OCI-LY1 (cell line): ENCODE results near the gene KRTAP10-2.

Source experiments
- H2AFZ ChIP-seq: fragments of 200-600 bp; sonication (generic), shearing (Covaris generic); 2 replicates; pipeline ENCODE4 v1.6.0; 2014; ENCODE audit warnings: antibody characterized with exemption, mild to moderate bottlenecking, low read length
- H3F3A ChIP-seq: fragments of 200-600 bp; sonication (generic), shearing (Covaris generic); 2 replicates; pipeline ENCODE4 v1.6.0; 2014; ENCODE audit warnings: mild to moderate bottlenecking, antibody characterized with exemption, low read length, moderate library complexity; ENCODE audit not compliant: insufficient read depth
- H3K27ac ChIP-seq: fragments of 200-600 bp; sonication (generic); 2 replicates; pipeline ENCODE4 v1.5.1; 2014; ENCODE audit warnings: low read length, mixed run types, mild to moderate bottlenecking, low read depth; ENCODE audit not compliant: poor library complexity, severe bottlenecking
- H3K27me3 ChIP-seq: fragments of 200-600 bp; sonication (generic); 2 replicates; pipeline ENCODE4 v1.6.0; 2014; ENCODE audit warnings: antibody characterized with exemption, mild to moderate bottlenecking, low read length, moderate library complexity; ENCODE audit not compliant: insufficient read depth
- H3K36me3 ChIP-seq: fragments of 200-600 bp; sonication (generic); 2 replicates; pipeline ENCODE4 v1.6.1; 2014; ENCODE audit warnings: mild to moderate bottlenecking, antibody characterized with exemption, low read length, moderate library complexity, mixed read lengths; ENCODE audit not compliant: insufficient read depth
- H3K4me1 ChIP-seq: fragments of 200-600 bp; sonication (generic); 2 replicates; pipeline ENCODE4 v1.5.1; 2014; ENCODE audit warnings: mild to moderate bottlenecking, low read length, moderate library complexity; ENCODE audit not compliant: insufficient read depth, severe bottlenecking
- H3K4me2 ChIP-seq: fragments of 200-600 bp; sonication (generic), shearing (Covaris generic); 2 replicates; pipeline ENCODE4 v1.6.1; 2014; ENCODE audit warnings: low read length
- H3K4me3 ChIP-seq: fragments of 200-600 bp; sonication (generic); 2 replicates; pipeline ENCODE4 v1.5.1; 2014; ENCODE audit warnings: low read length, low read depth, mild to moderate bottlenecking, mixed read lengths; ENCODE audit not compliant: poor library complexity, severe bottlenecking
- H3K79me2 ChIP-seq: fragments of 200-600 bp; shearing (Covaris generic); 2 replicates; pipeline ENCODE4 v1.6.1; 2016; ENCODE audit warnings: mixed run types, low read length, mixed read lengths; ENCODE audit not compliant: insufficient read depth
- H3K9ac ChIP-seq: fragments of 200-600 bp; sonication (generic), shearing (Covaris generic); 2 replicates; pipeline ENCODE4 v1.6.1; 2014; ENCODE audit warnings: mild to moderate bottlenecking, low read length, mixed read lengths
- H3K9me2 ChIP-seq: fragments of 200-600 bp; sonication (generic), shearing (Covaris generic); 2 replicates; pipeline ENCODE4 v1.6.1; 2014; ENCODE audit warnings: low read depth, mild to moderate bottlenecking, low read length, mixed read lengths
- H3K9me3 ChIP-seq: fragments of 200-600 bp; shearing (Covaris generic); 2 replicates; pipeline ENCODE4 v1.6.1; 2014; ENCODE audit warnings: low read length, mixed read lengths
- H4K20me1 ChIP-seq: fragments of 200-600 bp; sonication (generic), shearing (Covaris generic); 2 replicates; pipeline ENCODE4 v1.6.0; 2016; ENCODE audit warnings: mild to moderate bottlenecking, low read length; ENCODE audit not compliant: insufficient read depth
- EZH2 ChIP-seq: fragments of 200-600 bp; sonication (generic), shearing (Covaris generic); IDR thresholded peaks from 2 replicates; pipeline ENCODE4 v1.8.0; 2017; ENCODE audit warnings: borderline replicate concordance, mixed run types, mild to moderate bottlenecking, antibody characterized with exemption, low read length, moderate library complexity, mixed read lengths
- TF ChIP-seq, protein P1 (sequence below): fragments of 200-600 bp; sonication (generic), shearing (Covaris generic); IDR thresholded peaks from 2 replicates; pipeline ENCODE4 v1.5.1; 2017; ENCODE audit warnings: mild to moderate bottlenecking, antibody characterized with exemption, low read length, moderate library complexity, mixed read lengths

The KRTAP10-2 gene

GRCh38 chr21:44527156-44527982, 23.9 kb downstream of the KRTAP10-2 start:
- TF ChIP-seq, protein P1, sequence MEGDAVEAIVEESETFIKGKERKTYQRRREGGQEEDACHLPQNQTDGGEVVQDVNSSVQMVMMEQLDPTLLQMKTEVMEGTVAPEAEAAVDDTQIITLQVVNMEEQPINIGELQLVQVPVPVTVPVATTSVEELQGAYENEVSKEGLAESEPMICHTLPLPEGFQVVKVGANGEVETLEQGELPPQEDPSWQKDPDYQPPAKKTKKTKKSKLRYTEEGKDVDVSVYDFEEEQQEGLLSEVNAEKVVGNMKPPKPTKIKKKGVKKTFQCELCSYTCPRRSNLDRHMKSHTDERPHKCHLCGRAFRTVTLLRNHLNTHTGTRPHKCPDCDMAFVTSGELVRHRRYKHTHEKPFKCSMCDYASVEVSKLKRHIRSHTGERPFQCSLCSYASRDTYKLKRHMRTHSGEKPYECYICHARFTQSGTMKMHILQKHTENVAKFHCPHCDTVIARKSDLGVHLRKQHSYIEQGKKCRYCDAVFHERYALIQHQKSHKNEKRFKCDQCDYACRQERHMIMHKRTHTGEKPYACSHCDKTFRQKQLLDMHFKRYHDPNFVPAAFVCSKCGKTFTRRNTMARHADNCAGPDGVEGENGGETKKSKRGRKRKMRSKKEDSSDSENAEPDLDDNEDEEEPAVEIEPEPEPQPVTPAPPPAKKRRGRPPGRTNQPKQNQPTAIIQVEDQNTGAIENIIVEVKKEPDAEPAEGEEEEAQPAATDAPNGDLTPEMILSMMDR = no peak
- no peak for TF ChIP-seq EZH2
- Histone ChIP-seq H3K4me3 (no peak overlapping the region), H3K9me2 (no peaks in the 10 kb centered on the region), H2AFZ (no peak overlapping the region), H3K27me3 (no peaks in the 10 kb centered on the region), H3K27ac (no peak overlapping the region), H3K4me2 (no peak overlapping the region), H3K79me2 (no peaks in the 10 kb centered on the region), H3F3A (no peaks in the 10 kb centered on the region), H3K36me3 (no peaks in the 10 kb centered on the region), H4K20me1 (no peaks in the 10 kb centered on the region), H3K9ac (no peak overlapping the region), H3K4me1 (no peaks in the 10 kb centered on the region), H3K9me3 (peaks cover 3% of the 10 kb centered on the region; the same call in 1 of the 2 replicates)

GRCh38 chr21:44526096-44526997, 25.0 kb downstream of the KRTAP10-2 start:
- TF ChIP-seq, protein P1 = no peak
- TF ChIP-seq EZH2 = no peak
- H3K9ac ChIP-seq = no peak overlapping the region
- H3K27ac ChIP-seq = no peak overlapping the region
- H3K9me3 ChIP-seq = peaks cover 3% of the 10 kb centered on the region; the same call in 1 of the 2 replicates
- H4K20me1 ChIP-seq = no peaks in the 10 kb centered on the region
- no peak overlapping the region for H3K4me3 ChIP-seq
- H3K79me2 ChIP-seq = no peaks in the 10 kb centered on the region
- H3K27me3 ChIP-seq = no peaks in the 10 kb centered on the region
- H3K36me3 ChIP-seq = no peaks in the 10 kb centered on the region
- no peak overlapping the region for H2AFZ ChIP-seq
- no peaks in the 10 kb centered on the region for H3F3A ChIP-seq
- H3K9me2 ChIP-seq = no peaks in the 10 kb centered on the region
- no peaks in the 10 kb centered on the region for H3K4me1 ChIP-seq
- H3K4me2 ChIP-seq = no peak overlapping the region

GRCh38 chr21:44525391-44526095, 25.8 kb downstream of the KRTAP10-2 start:
- Histone ChIP-seq H3K9me3 (peaks cover 3% of the 10 kb centered on the region; the same call in 1 of the 2 replicates), H3K79me2 (no peaks in the 10 kb centered on the region), H3K9me2 (no peaks in the 10 kb centered on the region), H4K20me1 (no peaks in the 10 kb centered on the region), H2AFZ (no peak overlapping the region), H3K4me3 (no peak overlapping the region), H3K36me3 (no peaks in the 10 kb centered on the region), H3K4me1 (no peaks in the 10 kb centered on the region), H3K27me3 (no peaks in the 10 kb centered on the region), H3K9ac (no peak overlapping the region), H3K27ac (no peak overlapping the region), H3K4me2 (no peak overlapping the region), H3F3A (no peaks in the 10 kb centered on the region)
- no peak for TF ChIP-seq EZH2
- TF ChIP-seq, protein P1 = no peak
